Smooth muscle cell (in vitro differentiated cells): ENCODE data around the gene WDR82. TPM values are rescaled to one million over a fixed set of nuclear protein-coding genes. Genes with fewer than 3 reads are reported as not detected.

Experiments used
- DNase-seq: peaks from one replicate; lab custom pipeline; 2025; ENCODE audit not compliant: unreplicated experiment; lab: John Stamatoyannopoulos, UW
- H2AFZ ChIP-seq: fragments of 200-600 bp; sonication (generic); 2 replicates; pipeline ENCODE4 v1.6.0; 2016; ENCODE audit warnings: antibody characterized with exemption, low read depth, mild to moderate bottlenecking
- H3F3A ChIP-seq: fragments of 200-600 bp; sonication (generic); 2 replicates; pipeline ENCODE4 v1.6.0; 2017; ENCODE audit warnings: antibody characterized with exemption, low read depth
- H3K27ac ChIP-seq: fragments of 200-600 bp; sonication (generic); 2 replicates; pipeline ENCODE4 v1.5.1; 2016; ENCODE audit warnings: low read depth, mild to moderate bottlenecking
- H3K27me3 ChIP-seq: fragments of 200-600 bp; sonication (generic); 2 replicates; pipeline ENCODE4 v1.6.1; 2016; ENCODE audit warnings: low read depth, mild to moderate bottlenecking
- H3K36me3 ChIP-seq: fragments of 200-600 bp; sonication (generic); 2 replicates; pipeline ENCODE4 v1.5.1; 2016; ENCODE audit warnings: low read depth
- H3K4me1 ChIP-seq: fragments of 200-600 bp; sonication (generic); 2 replicates; pipeline ENCODE4 v1.5.1; 2016; ENCODE audit warnings: low read depth
- H3K4me2 ChIP-seq: fragments of 200-600 bp; sonication (generic); 2 replicates; pipeline ENCODE4 v1.6.0; 2016; ENCODE audit warnings: mild to moderate bottlenecking
- H3K4me3 ChIP-seq: fragments of 200-600 bp; sonication (generic); 2 replicates; pipeline ENCODE4 v1.5.1; 2016; ENCODE audit warnings: mild to moderate bottlenecking
- H3K79me2 ChIP-seq: fragments of 200-600 bp; sonication (generic); 2 replicates; pipeline ENCODE4 v1.6.0; 2016; ENCODE audit warnings: low read depth, mild to moderate bottlenecking
- H3K9ac ChIP-seq: fragments of 200-600 bp; sonication (generic); 2 replicates; pipeline ENCODE4 v1.6.0; 2016; ENCODE audit warnings: low read depth
- H3K9me3 ChIP-seq: fragments of 200-600 bp; sonication (generic); replicated peaks from 2 replicates; pipeline ENCODE4 v1.5.1; 2016; ENCODE audit warnings: low read depth
- H4K20me1 ChIP-seq: fragments of 200-600 bp; sonication (generic); 2 replicates; pipeline ENCODE4 v1.6.0; 2016; ENCODE audit warnings: low read depth
- CTCF ChIP-seq: fragments of 200-600 bp; sonication (generic); IDR thresholded peaks from 2 replicates; pipeline ENCODE4 v1.5.1; 2017; ENCODE audit warnings: borderline replicate concordance, mild to moderate bottlenecking, antibody characterized with exemption; ENCODE audit not compliant: insufficient read depth, poor library complexity, severe bottlenecking
- WGBS: methylation state at CpG from one replicate; pipeline ENCODE4 v1.1.7; 2016; ENCODE audit warnings: low lambda C conversion rate; 5-methylcytosine and 5-hydroxymethylcytosine counted together
- polyA plus RNA-seq: library from polyadenylated mRNA; unstranded; fragments of >200 nt; fragmentation: Nextera tagmentation; extraction: Ambion mirVana; gene quantifications from 2 replicates; pipeline ENCODE4 v1.2.1, GENCODE V29; 2016
- total RNA-seq: library from RNA; depleted of rRNA; stranded (reverse); fragments of >200 nt; gene quantifications from 2 replicates; pipeline ENCODE4 v1.2.3, GENCODE V29; 2014

The WDR82 gene
- total and polyA plus RNA-seq, 2 experiments from 2014 or later, result 26.1 to 48.3 TPM

GRCh38 chr3:52256622-52257021 is 21.8 kb downstream of the WDR82 start:
- no peaks in the 10 kb centered on the region for H3K9me3 ChIP-seq
- peaks cover 78% of the 10 kb centered on the region for H4K20me1 ChIP-seq
- H3K4me1 ChIP-seq, result no peaks in the 10 kb centered on the region
- H2AFZ ChIP-seq, result no peak overlapping the region
- WGBS, result 97% methylated on average over 4 of the region's 4 CpGs
- peaks cover 11% of the 10 kb centered on the region for H3K79me2 ChIP-seq
- no peaks in the 10 kb centered on the region for H3K27me3 ChIP-seq
- no peak for DNase-seq
- H3F3A ChIP-seq, result peaks cover 9% of the 10 kb centered on the region
- TF ChIP-seq CTCF, result no peak
- H3K27ac ChIP-seq, result no peak overlapping the region
- H3K36me3 ChIP-seq, result peaks cover 22% of the 10 kb centered on the region
- no peak overlapping the region for H3K4me2 ChIP-seq
- H3K4me3 ChIP-seq, result no peak overlapping the region
- H3K9ac ChIP-seq, result no peak overlapping the region

DNA sequence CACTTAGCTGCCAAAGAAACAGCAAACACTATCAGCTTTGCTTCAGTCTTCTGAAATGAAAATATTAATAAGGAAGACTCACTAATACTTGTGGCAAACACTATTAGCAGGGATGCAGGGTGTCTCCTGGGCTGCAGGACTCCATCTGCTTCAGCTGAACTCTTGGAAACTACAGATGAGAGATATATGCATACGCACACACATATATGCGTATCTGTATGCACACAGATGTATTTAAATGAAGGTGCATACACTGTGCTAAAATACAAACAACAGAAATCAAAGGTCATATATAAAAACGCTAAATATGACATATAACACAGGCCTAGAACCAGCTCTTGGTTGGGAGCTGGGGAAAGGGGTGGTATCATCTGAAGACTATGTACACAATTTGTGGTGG is 22.3 kb downstream of the WDR82 start:
- H3K4me3 ChIP-seq, result no peak overlapping the region
- H3K27me3 ChIP-seq, result no peaks in the 10 kb centered on the region
- no peak overlapping the region for H2AFZ ChIP-seq
- H3K79me2 ChIP-seq, result peaks cover 8% of the 10 kb centered on the region
- H3K36me3 ChIP-seq, result peaks cover 20% of the 10 kb centered on the region
- no peaks in the 10 kb centered on the region for H3K9me3 ChIP-seq
- no peak for DNase-seq
- H3K4me2 ChIP-seq, result no peak overlapping the region
- no peak overlapping the region for H3K27ac ChIP-seq
- H3F3A ChIP-seq, result peaks cover 9% of the 10 kb centered on the region
- no peak overlapping the region for H3K9ac ChIP-seq
- WGBS, result 94% methylated on average over 3 of the region's 3 CpGs
- no peak for TF ChIP-seq CTCF
- H3K4me1 ChIP-seq, result no peaks in the 10 kb centered on the region
- peaks cover 74% of the 10 kb centered on the region for H4K20me1 ChIP-seq

DNA sequence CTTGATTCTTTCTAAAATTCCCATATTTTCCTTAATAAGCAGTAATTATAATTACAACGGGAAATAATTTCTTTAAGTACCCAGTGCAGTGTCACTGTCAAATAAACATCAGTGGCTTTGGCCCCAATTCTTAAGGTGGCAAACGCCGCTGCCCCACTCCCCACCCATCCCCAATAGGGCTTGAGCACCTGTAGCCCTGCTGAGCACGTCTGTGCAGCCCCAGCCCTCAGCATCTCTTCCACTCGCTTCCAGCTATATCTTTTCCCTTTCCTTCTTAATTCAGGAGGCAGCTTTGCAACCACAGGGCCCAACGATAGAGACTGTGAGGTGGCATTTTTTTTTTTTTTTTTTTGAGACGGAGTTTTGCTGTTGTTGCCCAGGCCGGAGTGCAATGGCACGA is 23.8 kb downstream of the WDR82 start:
- H3K4me3 ChIP-seq, result no peak overlapping the region
- WGBS, result 95% methylated on average over 9 of the region's 9 CpGs

More for the DNA sequence above, 23.8 kb downstream of the WDR82 start:
- Histone ChIP-seq H4K20me1 (peaks cover 60% of the 10 kb centered on the region), H3F3A (peaks cover 10% of the 10 kb centered on the region), H3K4me1 (no peaks in the 10 kb centered on the region), H3K27me3 (no peaks in the 10 kb centered on the region), H3K27ac (no peak overlapping the region), H3K4me2 (no peak overlapping the region), H3K9me3 (no peaks in the 10 kb centered on the region), H3K9ac (no peak overlapping the region), H3K36me3 (peaks cover 14% of the 10 kb centered on the region), H3K79me2 (no peaks in the 10 kb centered on the region), H2AFZ (no peak overlapping the region)
- DNase-seq, result no peak
- no peak for TF ChIP-seq CTCF
